Central memory CD4-positive, alpha-beta T cell (primary cell): Measurements from ENCODE around the gene ANXA4.

Experiments used
- DNase-seq: peaks from one replicate; pipeline ENCODE4 v3.0.0; 2022
- total RNA-seq, 3 experiments: gene quantifications; one replicate each; lab custom pipeline; 2026; lab: John Stamatoyannopoulos, UW

The ANXA4 gene
- 12.6 to 28.8 (median 13.9) reads per million in 3 experiments for total RNA-seq

DNA sequence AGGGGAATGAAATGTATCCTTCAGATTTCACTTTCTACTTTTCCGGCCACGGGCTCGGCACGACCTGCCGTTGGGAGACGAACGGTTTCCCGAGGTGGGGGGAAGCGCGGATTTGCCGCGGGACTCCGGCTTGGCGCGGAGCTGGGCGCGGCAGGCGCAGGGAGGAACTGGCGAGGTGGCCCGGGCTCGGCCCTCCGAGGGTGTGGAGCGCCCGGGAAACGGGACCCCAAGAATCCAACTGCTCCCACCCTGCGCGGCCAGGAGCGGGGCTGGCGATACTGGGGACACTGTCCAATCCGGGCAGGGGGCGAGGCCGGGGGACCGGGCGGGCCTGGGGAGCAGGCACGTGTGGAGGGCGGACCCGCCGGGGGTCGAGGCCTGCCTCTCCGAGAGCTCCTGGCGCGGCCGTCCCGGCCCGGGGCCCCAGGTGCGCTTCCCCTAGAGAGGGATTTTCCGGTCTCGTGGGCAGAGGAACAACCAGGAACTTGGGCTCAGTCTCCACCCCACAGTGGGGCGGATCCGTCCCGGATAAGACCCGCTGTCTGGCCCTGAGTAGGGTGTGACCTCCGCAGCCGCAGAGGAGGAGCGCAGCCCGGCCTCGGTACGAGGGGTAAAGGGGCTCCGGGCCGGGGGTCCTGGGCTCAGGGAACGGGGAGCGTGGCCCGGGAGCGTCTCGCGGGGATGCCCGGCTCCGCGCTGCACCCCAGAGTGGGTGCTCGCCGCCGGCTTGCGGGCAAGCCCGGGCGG lies at the start of gene ANXA4:
ANXA4 (plus strand) TSS at position 560 of the 747 bp plus-strand sequence. CDS start 39,432 bp downstream, outside the sequence.
- DNase-seq: peak; percentile 52

- DNase-seq: no peak
These were observed 49.5 kb upstream of the ANXA4 start for GRCh38 chr2:69692424-69692823.

- DNase-seq: peak; percentile 69
These were observed 48.7 kb upstream of the ANXA4 start for GRCh38 chr2:69693059-69693774.

- DNase-seq: peak; percentile 82
These were observed 48.0 kb upstream of the ANXA4 start for GRCh38 chr2:69693775-69694450.

DNA sequence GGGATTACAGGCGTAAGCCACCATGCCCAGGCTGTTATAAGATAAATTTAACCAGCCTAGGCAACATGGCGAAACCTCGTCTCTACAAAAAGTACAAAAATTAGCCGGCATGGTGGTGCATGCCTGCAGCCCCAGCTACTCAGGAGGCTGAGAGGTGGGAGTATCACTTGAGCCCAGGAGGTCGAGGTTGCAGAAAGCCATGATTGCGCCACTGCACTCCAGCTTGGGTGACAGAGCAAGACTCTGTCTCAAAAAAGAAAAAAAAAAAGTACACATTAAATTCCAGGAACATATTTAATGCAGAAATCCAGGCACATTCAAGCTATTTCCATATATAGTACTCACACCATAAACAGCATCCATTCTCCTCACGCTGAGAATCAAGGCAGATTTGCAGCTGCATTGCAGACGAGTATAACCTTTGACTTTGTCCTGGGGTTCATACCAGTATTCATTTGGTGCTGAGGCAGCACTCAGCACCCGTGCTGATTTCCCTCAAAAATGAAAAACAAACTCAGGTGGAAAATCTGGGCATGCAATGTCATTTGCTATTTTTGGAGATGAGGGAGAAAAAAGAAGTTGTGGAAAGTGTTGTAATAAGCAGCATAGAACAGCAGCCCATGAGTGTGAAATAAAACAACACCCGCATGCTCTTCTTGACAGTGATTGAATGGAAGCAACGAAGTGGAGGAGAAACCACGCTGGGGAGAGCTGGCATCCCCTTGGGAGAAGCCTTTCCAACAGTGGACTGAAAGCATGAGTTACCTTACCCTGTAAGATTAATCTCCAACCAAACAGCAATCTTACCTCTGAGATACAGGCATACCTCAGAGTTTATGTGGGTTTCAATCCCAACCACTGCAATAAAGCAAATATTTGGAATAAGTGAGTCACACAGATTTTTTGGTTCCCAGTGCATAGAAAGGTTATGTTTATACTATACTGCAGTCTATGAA lies 46.8 kb upstream of the ANXA4 start:
- no peak for DNase-seq

DNA sequence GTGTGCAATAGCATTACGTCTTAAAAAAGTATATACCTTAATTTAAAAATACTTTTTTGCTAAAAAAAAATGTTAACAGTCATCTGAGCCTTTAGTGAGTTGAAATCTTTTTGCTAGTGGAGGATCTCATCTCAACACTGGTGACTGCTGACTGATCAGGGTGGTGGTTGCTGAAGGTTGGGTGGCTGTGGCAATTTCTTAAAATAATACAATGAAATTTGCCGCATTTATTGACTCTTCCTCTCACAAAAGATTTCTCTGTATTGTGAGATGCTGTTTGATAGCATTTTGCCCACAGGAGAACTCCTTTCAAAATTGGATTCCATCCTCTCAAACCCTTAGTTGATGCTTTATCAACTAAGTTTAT lies 46.1 kb upstream of the ANXA4 start:
- DNase-seq: no peak

- DNase-seq: no peak
These were observed 41.6 kb upstream of the ANXA4 start for GRCh38 chr2:69700381-69700780.

- DNase-seq: no peak
These were observed 40.6 kb upstream of the ANXA4 start for GRCh38 chr2:69701100-69701945.

DNA sequence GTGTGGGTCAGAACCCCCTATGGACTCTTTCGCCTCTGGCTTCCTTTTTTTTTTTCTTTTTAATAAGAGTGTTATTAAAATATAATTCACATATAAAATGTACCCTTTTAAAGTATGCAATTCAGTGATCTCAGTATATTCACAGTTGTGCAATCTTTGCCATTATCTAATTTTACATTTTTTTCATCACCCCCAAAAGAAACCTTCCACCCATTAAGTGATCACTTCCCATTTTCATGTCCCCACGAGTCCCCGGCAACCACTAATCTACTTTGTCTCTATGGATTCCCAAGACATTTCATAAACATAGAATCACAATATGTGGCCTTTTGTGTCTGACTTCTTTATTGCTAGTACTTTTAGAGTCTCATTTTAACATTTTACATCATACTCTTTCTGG lies 38.7 kb upstream of the ANXA4 start:
- no peak for DNase-seq

DNA sequence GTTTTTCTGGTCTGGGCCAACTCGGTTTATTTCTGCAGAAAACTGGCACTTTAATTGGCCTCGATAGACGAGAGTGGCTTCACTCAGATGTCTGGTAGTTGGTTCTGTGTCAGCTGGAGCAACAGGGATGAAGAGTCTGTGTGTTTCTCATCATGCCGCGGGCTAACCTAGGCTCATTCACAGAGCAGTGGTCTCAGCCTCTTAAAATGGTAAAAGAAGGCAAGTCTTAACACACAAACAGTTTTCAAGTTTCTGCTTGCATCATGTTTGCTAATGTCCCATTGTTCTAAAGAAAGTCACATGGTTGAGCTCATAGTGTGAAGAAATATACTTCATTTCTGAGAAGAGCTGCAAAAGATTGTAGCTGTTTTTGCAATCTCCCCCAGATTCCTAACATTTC lies 37.5 kb upstream of the ANXA4 start:
- DNase-seq: no peak

DNA sequence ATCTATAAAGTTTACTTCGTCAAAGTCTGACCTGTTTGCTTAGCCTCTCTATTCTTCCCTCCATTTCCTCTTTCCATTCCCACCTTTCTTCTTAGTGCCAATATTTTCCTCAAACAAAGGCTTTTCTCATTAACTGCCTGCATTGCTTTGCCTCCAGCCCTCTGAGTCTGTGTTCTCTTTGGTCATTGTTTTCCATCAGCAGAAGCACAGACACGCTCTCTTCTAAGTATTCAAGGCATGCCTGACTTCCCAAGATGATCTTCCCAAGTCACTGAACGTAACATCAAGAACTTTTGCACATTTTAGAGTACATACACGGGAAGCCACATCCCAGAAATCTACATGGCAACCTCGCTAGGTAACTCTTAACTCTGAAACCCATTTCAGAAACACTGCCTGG lies 32.6 kb upstream of the ANXA4 start:
- no peak for DNase-seq

DNA sequence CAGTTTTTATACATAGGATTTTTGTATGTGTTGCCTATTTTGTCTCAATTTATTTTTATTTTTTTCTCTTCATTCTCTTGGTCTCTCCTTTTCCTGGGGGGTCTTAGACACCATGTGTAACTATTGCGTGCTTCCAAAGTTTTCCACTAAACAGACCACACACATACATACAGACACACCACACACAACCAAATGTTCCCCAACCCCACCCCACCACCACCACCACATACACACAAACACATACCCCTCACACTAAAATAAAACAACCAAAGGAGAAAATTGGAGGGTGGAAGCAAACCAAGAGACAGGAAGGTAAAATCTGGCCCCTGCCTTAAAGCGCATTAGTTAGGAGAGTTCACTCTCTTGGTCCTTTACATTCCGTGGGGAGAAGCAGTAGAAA lies 30.0 kb upstream of the ANXA4 start:
- DNase-seq: no peak

GRCh38 chr2:69714024-69714423 lies 27.9 kb upstream of the ANXA4 start:
- no peak for DNase-seq

- DNase-seq: peak; percentile 77
These were observed 27.3 kb upstream of the ANXA4 start for GRCh38 chr2:69714539-69715220.

GRCh38 chr2:69715964-69716363 lies 26.0 kb upstream of the ANXA4 start:
- no peak for DNase-seq

GRCh38 chr2:69716555-69717120 lies 25.3 kb upstream of the ANXA4 start:
- DNase-seq: no peak

DNA sequence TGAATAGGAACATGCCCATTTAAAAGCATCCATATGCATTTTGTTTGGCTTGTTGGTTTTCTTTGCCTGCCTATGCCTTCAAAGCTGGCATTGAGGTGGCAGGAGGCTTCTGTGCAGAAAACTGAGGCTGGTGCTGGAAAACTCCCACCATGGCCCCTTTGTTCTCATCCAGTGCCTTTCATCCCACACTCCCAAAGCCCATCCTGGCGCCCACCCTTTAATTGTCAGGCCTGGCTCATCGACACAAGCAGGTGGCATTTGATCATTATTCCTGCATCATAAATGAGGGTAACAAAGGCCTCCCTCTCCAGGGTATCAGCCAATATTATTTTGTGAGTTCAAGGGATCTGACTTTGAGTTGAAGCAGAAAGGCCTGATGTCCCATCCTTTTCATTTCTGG lies 24.7 kb upstream of the ANXA4 start:
- DNase-seq: no peak

GRCh38 chr2:69717861-69718273 lies 24.1 kb upstream of the ANXA4 start:
- no peak for DNase-seq

DNA sequence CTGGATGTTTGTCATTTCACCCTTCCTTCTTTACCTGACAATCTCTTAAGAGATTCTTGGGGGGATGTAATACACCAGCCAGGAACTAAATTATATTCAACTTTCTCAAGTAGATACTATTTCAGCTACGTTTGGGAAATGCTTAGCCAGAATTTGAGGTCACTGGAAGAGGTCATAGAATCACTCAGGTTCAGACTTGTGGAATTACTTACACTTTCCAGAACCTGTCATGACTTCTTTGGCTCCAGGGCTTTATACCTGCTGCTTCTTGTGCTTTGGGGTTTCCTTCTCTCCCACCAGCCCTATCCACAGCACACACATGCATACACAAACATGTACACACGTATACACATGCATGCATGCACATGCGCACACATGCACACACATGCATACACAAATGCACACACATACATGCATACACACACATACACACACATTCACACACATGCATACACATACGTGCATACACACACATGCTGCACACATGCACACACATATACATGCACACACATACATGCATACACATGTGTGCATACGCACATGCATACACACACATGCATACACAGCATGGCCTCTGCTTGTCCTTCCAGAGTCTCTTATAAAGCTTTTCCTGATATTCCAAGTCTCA lies 23.5 kb upstream of the ANXA4 start:
- DNase-seq: no peak

- DNase-seq: no peak
These were observed 21.5 kb upstream of the ANXA4 start for GRCh38 chr2:69720404-69720803.
